ENCODE data around the gene RGS2. TPM values are rescaled to one million over a fixed set of nuclear protein-coding genes. Genes with fewer than 3 reads are reported as not detected.

Gene RGS2
- 79.7 TPM for polyA plus RNA-seq (ENCODE audit: insufficient read length)

GRCh38 chr1:192808518-192809306 lies at the start of gene RGS2:
Gene RGS2, plus strand, starts transcription at chr1:192809039. Its CDS starts 33 bp downstream, at chr1:192809072.
- peak; percentile 93 for DNase-seq

- no peak for DNase-seq
Measured at GRCh38 chr1:192759104-192759503, 49.7 kb upstream of the RGS2 start.

- no peak for DNase-seq
Measured at GRCh38 chr1:192762265-192762664, 46.6 kb upstream of the RGS2 start.

- DNase-seq = no peak
Measured at GRCh38 chr1:192763243-192763642, 45.6 kb upstream of the RGS2 start.

GRCh38 chr1:192763756-192764155 lies 45.1 kb upstream of the RGS2 start:
- no peak for DNase-seq

GRCh38 chr1:192764675-192765074 lies 44.2 kb upstream of the RGS2 start:
- no peak for DNase-seq

- no peak for DNase-seq
Measured at GRCh38 chr1:192766009-192766625, 42.7 kb upstream of the RGS2 start.

- DNase-seq = no peak
Measured at GRCh38 chr1:192766876-192767275, 42.0 kb upstream of the RGS2 start.

GRCh38 chr1:192767798-192768197 lies 41.0 kb upstream of the RGS2 start:
- DNase-seq = no peak

GRCh38 chr1:192768463-192768862 lies 40.4 kb upstream of the RGS2 start:
- no peak for DNase-seq

GRCh38 chr1:192771341-192771740 lies 37.5 kb upstream of the RGS2 start:
- no peak for DNase-seq

GRCh38 chr1:192775631-192776030 lies 33.2 kb upstream of the RGS2 start:
- DNase-seq = no peak

- DNase-seq = no peak
Measured at GRCh38 chr1:192776206-192776605, 32.6 kb upstream of the RGS2 start.

GRCh38 chr1:192776998-192777397 lies 31.8 kb upstream of the RGS2 start:
- DNase-seq = no peak

- no peak for DNase-seq
Measured at GRCh38 chr1:192783791-192784190, 25.0 kb upstream of the RGS2 start.

GRCh38 chr1:192784397-192784796 lies 24.4 kb upstream of the RGS2 start:
- DNase-seq = no peak

GRCh38 chr1:192786576-192786975 lies 22.3 kb upstream of the RGS2 start:
- no peak for DNase-seq

- DNase-seq = peak; percentile 69
Measured at GRCh38 chr1:192787914-192788585, 20.8 kb upstream of the RGS2 start.

GRCh38 chr1:192789871-192790270 lies 19.0 kb upstream of the RGS2 start:
- no peak for DNase-seq

GRCh38 chr1:192792628-192793027 lies 16.2 kb upstream of the RGS2 start:
- DNase-seq = no peak

- DNase-seq = no peak
Measured at GRCh38 chr1:192793983-192794767, 14.7 kb upstream of the RGS2 start.

- no peak for DNase-seq
Measured at GRCh38 chr1:192794768-192795035, 14.1 kb upstream of the RGS2 start.
